Neural cell (in vitro differentiated cells): ENCODE data around the gene TOMM22. TPM values are rescaled to one million over a fixed set of nuclear protein-coding genes. Genes with fewer than 3 reads are reported as not detected.

Experiments
- H2AFZ ChIP-seq: fragments of 200-600, 300-800 bp; sonication (generic), shearing (Covaris generic); 2 replicates; pipeline ENCODE4 v1.6.0; 2014; ENCODE audit warnings: low read depth, mild to moderate bottlenecking, antibody characterized with exemption, low read length, moderate library complexity
- H3F3A ChIP-seq: fragments of 200-600 bp; shearing (Covaris generic); 2 replicates; pipeline ENCODE4 v1.6.1; 2016; ENCODE audit warnings: mild to moderate bottlenecking, moderate library complexity, mixed read lengths, antibody characterized with exemption, low read length; ENCODE audit not compliant: insufficient read depth, poor library complexity, severe bottlenecking
- H3K27ac ChIP-seq: fragments of 200-600, 300-800 bp; sonication (generic), shearing (Covaris generic); 2 replicates; pipeline ENCODE4 v1.5.1; 2014; ENCODE audit warnings: mild to moderate bottlenecking, low read length, moderate library complexity
- H3K27me3 ChIP-seq: fragments of 300-800, 200-600 bp; sonication (generic), shearing (Covaris generic); 2 replicates; pipeline ENCODE4 v1.6.0; 2014; ENCODE audit warnings: mild to moderate bottlenecking, low read depth, low read length, moderate library complexity; ENCODE audit not compliant: insufficient read depth
- H3K36me3 ChIP-seq: fragments of 300-800, 200-600 bp; sonication (generic), shearing (Covaris generic); 2 replicates; pipeline ENCODE4 v1.5.1; 2014; ENCODE audit warnings: mild to moderate bottlenecking, antibody characterized with exemption, low read length, moderate library complexity; ENCODE audit not compliant: insufficient read depth
- H3K4me2 ChIP-seq: fragments of 300-800, 200-600 bp; sonication (generic), shearing (Covaris generic); 2 replicates; pipeline ENCODE4 v1.6.0; 2014; ENCODE audit warnings: mild to moderate bottlenecking, low read length
- H3K4me3 ChIP-seq: fragments of 300-800, 200-600 bp; sonication (generic), shearing (Covaris generic); 2 replicates; pipeline ENCODE4 v1.5.1; 2014; ENCODE audit warnings: mild to moderate bottlenecking, low read length, moderate library complexity
- H3K79me2 ChIP-seq: fragments of 200-600 bp; shearing (Covaris generic); replicated peaks from 2 replicates; pipeline ENCODE4 v1.6.0; 2014; ENCODE audit warnings: mild to moderate bottlenecking, low read length, moderate library complexity; ENCODE audit not compliant: insufficient read depth
- H3K9ac ChIP-seq: fragments of 300-800, 200-600 bp; sonication (generic), shearing (Covaris generic); 2 replicates; pipeline ENCODE4 v1.6.1; 2016; ENCODE audit warnings: mild to moderate bottlenecking, low read length, mixed read lengths
- H3K9me2 ChIP-seq: fragments of 200-600 bp; shearing (Covaris generic); 2 replicates; pipeline ENCODE4 v1.6.1; 2016; ENCODE audit warnings: mild to moderate bottlenecking, low read length, mixed read lengths; ENCODE audit not compliant: insufficient read depth
- H3K9me3 ChIP-seq: fragments of 200-600, 300-800 bp; sonication (generic), shearing (Covaris generic); 2 replicates; pipeline ENCODE4 v1.6.1; 2016; ENCODE audit warnings: mild to moderate bottlenecking, mixed run types, low read length, moderate library complexity, mixed read lengths
- H4K20me1 ChIP-seq: fragments of 200-600 bp; shearing (Covaris generic); 2 replicates; pipeline ENCODE4 v1.6.1; 2016; ENCODE audit warnings: mild to moderate bottlenecking, mixed run types; ENCODE audit not compliant: insufficient read depth
- EP300 ChIP-seq: fragments of 450-650 bp; conservative IDR thresholded peaks from 2 replicates; pipeline ENCODE4 v1.6.1; 2014; ENCODE audit warnings: antibody characterized with exemption, mild to moderate bottlenecking, moderate library complexity; ENCODE audit not compliant: poor library complexity, severe bottlenecking
- EZH2 ChIP-seq: fragments of 200-600, 300-800 bp; shearing (Covaris generic), sonication (generic); IDR thresholded peaks from 2 replicates; pipeline ENCODE4 v1.6.1; 2014; ENCODE audit warnings: antibody characterized with exemption, low read length, borderline replicate concordance, mild to moderate bottlenecking; ENCODE audit not compliant: insufficient read depth, poor library complexity, severe bottlenecking
- MXI1 ChIP-seq: fragments of 450-650 bp; conservative IDR thresholded peaks from 2 replicates; pipeline ENCODE4 v1.6.1; 2014; ENCODE audit warnings: antibody characterized with exemption, mild to moderate bottlenecking; ENCODE audit not compliant: poor library complexity, severe bottlenecking
- POLR2AphosphoS5 ChIP-seq: IDR thresholded peaks from 2 replicates; pipeline ENCODE4 v1.6.1; 2012
- RAD21 ChIP-seq: fragments of 450-650 bp; conservative IDR thresholded peaks from 2 replicates; pipeline ENCODE4 v1.6.1; 2014; ENCODE audit warnings: antibody characterized with exemption, mild to moderate bottlenecking, moderate library complexity
- SMC3 ChIP-seq: fragments of 450-650 bp; conservative IDR thresholded peaks from 2 replicates; pipeline ENCODE4 v1.6.1; 2014; ENCODE audit warnings: antibody characterized with exemption, mild to moderate bottlenecking, moderate library complexity; ENCODE audit not compliant: poor library complexity
- TAF1 ChIP-seq: IDR thresholded peaks from 2 replicates; pipeline ENCODE4 v1.6.1; 2012; ENCODE audit warnings: low read depth
- polyA plus RNA-seq: library from polyadenylated mRNA; depleted of rRNA; stranded (reverse); fragments of >200 nt; gene quantifications from 2 replicates; pipeline ENCODE4 v1.2.3, GENCODE V29; 2014
- TF ChIP-seq, protein P1 (sequence below): IDR thresholded peaks from 2 replicates; pipeline ENCODE4 v1.6.1; 2012; ENCODE audit warnings: borderline replicate concordance
- TF ChIP-seq, protein P2 (sequence below): fragments of 450-650 bp; IDR thresholded peaks from 2 replicates; pipeline ENCODE4 v1.5.1; 2014; ENCODE audit warnings: antibody characterized with exemption, mild to moderate bottlenecking, moderate library complexity; ENCODE audit not compliant: poor library complexity, severe bottlenecking

The TOMM22 gene
- polyA plus RNA-seq, 1 donor from 2014 or later, result 112 TPM

DNA sequence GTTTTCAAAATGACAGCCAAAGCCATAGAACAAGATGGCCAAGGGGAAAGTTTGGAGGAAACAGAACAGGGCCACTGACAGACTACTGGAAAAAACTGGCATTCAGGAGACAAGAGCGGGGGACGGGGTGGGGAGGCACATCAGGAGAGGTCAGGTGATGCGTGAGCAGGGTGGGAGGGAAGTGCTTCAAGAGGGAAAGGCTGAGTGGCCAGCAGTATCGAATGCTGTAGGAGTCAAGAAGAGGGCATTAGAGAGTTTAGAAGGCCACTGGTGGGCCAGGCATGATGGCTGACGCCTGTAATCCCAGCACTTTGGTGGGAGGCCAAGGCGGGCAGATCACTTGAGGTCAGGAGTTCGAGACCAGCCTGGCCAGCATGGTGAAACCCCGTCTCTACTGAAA lies 32.2 kb downstream of the TOMM22 start:
- no peaks in the 10 kb centered on the region for H4K20me1 ChIP-seq
- no peaks in the 10 kb centered on the region for H3K9me2 ChIP-seq
- H3K4me3 ChIP-seq, result no peak overlapping the region
- H3K27me3 ChIP-seq, result no peaks in the 10 kb centered on the region
- H3K27ac ChIP-seq, result no peak overlapping the region
- H2AFZ ChIP-seq, result no peak overlapping the region
- TF ChIP-seq TAF1 (no peak), SMC3 (no peak), EP300 (no peak), MXI1 (no peak), RAD21 (no peak), EZH2 (no peak), POLR2AphosphoS5 (no peak)
- TF ChIP-seq, protein P1, sequence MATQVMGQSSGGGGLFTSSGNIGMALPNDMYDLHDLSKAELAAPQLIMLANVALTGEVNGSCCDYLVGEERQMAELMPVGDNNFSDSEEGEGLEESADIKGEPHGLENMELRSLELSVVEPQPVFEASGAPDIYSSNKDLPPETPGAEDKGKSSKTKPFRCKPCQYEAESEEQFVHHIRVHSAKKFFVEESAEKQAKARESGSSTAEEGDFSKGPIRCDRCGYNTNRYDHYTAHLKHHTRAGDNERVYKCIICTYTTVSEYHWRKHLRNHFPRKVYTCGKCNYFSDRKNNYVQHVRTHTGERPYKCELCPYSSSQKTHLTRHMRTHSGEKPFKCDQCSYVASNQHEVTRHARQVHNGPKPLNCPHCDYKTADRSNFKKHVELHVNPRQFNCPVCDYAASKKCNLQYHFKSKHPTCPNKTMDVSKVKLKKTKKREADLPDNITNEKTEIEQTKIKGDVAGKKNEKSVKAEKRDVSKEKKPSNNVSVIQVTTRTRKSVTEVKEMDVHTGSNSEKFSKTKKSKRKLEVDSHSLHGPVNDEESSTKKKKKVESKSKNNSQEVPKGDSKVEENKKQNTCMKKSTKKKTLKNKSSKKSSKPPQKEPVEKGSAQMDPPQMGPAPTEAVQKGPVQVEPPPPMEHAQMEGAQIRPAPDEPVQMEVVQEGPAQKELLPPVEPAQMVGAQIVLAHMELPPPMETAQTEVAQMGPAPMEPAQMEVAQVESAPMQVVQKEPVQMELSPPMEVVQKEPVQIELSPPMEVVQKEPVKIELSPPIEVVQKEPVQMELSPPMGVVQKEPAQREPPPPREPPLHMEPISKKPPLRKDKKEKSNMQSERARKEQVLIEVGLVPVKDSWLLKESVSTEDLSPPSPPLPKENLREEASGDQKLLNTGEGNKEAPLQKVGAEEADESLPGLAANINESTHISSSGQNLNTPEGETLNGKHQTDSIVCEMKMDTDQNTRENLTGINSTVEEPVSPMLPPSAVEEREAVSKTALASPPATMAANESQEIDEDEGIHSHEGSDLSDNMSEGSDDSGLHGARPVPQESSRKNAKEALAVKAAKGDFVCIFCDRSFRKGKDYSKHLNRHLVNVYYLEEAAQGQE, result no peak
- TF ChIP-seq, protein P2, sequence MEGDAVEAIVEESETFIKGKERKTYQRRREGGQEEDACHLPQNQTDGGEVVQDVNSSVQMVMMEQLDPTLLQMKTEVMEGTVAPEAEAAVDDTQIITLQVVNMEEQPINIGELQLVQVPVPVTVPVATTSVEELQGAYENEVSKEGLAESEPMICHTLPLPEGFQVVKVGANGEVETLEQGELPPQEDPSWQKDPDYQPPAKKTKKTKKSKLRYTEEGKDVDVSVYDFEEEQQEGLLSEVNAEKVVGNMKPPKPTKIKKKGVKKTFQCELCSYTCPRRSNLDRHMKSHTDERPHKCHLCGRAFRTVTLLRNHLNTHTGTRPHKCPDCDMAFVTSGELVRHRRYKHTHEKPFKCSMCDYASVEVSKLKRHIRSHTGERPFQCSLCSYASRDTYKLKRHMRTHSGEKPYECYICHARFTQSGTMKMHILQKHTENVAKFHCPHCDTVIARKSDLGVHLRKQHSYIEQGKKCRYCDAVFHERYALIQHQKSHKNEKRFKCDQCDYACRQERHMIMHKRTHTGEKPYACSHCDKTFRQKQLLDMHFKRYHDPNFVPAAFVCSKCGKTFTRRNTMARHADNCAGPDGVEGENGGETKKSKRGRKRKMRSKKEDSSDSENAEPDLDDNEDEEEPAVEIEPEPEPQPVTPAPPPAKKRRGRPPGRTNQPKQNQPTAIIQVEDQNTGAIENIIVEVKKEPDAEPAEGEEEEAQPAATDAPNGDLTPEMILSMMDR, result no peak
- H3F3A ChIP-seq, result no peaks in the 10 kb centered on the region
- H3K36me3 ChIP-seq, result no peaks in the 10 kb centered on the region
- H3K4me2 ChIP-seq, result no peak overlapping the region
- no peak overlapping the region for H3K9ac ChIP-seq
- no peaks in the 10 kb centered on the region for H3K9me3 ChIP-seq
- H3K79me2 ChIP-seq, result peaks cover 49% of the 10 kb centered on the region

DNA sequence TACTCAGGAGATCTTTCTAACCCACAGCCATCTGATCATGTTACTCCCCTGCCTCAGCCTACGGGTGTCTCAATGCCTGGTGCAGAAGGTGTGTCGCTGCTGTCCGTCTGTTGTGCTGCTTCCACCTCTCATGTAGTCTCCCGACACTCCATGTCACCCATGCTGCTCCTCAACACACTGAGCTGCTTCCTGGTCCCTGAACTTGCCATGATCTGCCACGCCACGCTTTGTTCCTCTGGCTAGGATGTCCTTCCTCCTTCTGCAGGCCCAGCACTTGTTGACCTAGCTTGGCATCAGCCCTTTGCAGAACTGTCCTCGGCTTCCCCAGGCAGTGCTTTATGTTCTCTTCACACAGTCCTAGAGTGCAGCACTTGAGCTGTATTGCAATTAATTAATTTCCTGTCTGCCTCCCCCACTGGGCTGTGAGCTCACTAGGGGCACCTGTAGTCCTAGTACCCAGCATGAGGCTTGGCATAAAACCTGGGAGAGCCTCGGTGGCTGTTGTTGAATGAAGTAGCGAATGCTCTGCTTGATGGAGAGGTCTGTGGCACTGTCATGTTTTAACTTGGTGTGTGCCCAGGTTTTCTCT lies 33.5 kb downstream of the TOMM22 start:
- Histone ChIP-seq H4K20me1 (no peaks in the 10 kb centered on the region), H3K4me3 (no peak overlapping the region), H3K36me3 (no peaks in the 10 kb centered on the region), H2AFZ (no peak overlapping the region), H3K27me3 (no peaks in the 10 kb centered on the region), H3K9ac (no peak overlapping the region), H3K9me3 (no peaks in the 10 kb centered on the region), H3K9me2 (no peaks in the 10 kb centered on the region), H3F3A (no peaks in the 10 kb centered on the region), H3K79me2 (peaks cover 44% of the 10 kb centered on the region), H3K4me2 (no peak overlapping the region), H3K27ac (no peak overlapping the region)
- no peak for TF ChIP-seq MXI1
- TF ChIP-seq, protein P1, result no peak
- no peak for TF ChIP-seq RAD21
- no peak for TF ChIP-seq EP300
- TF ChIP-seq SMC3, result no peak
- TF ChIP-seq TAF1, result no peak
- TF ChIP-seq POLR2AphosphoS5, result no peak
- no peak for TF ChIP-seq EZH2
- TF ChIP-seq, protein P2, result no peak
